ENCODE results near the gene LRRTM4. TPM values are rescaled to one million over a fixed set of nuclear protein-coding genes. Genes with fewer than 3 reads are reported as not detected.
A peak's percentile ranks its signal among the peaks of the same experiment; 100 is the strongest.

The LRRTM4 gene
- total RNA-seq (2014; rRNA removed; shearing (Covaris generic)), result 3.6 and 5.7 TPM in 2 replicates

GRCh38 chr2:77521931-77522470 lies at the start of gene LRRTM4:
LRRTM4 (minus strand) TSS chr2:77522376.
- DNase-seq, result no peak
- Histone ChIP-seq H3K36me3 (replicated peaks; ENCODE audit: control insufficient read depth, insufficient read depth, low read length) (no peaks in the 10 kb centered on the region), H3K4me3 (ENCODE audit: insufficient read depth, low read depth, low read length) (no peak within 1 kb of the TSS)

GRCh38 chr2:77571545-77571944 lies 49.4 kb upstream of the LRRTM4 start:
- no peaks in the 10 kb centered on the region for H3K36me3 ChIP-seq (replicated peaks; ENCODE audit: control insufficient read depth, insufficient read depth, low read length)
- DNase-seq, result no peak
- no peaks in the 10 kb centered on the region for H3K27me3 ChIP-seq (ENCODE audit: control insufficient read depth, insufficient read depth, low read length)
- no peak overlapping the region for H3K4me3 ChIP-seq (ENCODE audit: insufficient read depth, low read depth, low read length)

More at GRCh38 chr2:77521931-77522470, at the start of gene LRRTM4:
- no peaks in the 10 kb centered on the region for H3K27me3 ChIP-seq (ENCODE audit: control insufficient read depth, insufficient read depth, low read length)

GRCh38 chr2:77567723-77568122 lies 45.5 kb upstream of the LRRTM4 start:
- DNase-seq, result no peak
- H3K4me3 ChIP-seq (ENCODE audit: insufficient read depth, low read depth, low read length), result no peak overlapping the region
- H3K36me3 ChIP-seq (replicated peaks; ENCODE audit: control insufficient read depth, insufficient read depth, low read length), result no peaks in the 10 kb centered on the region
- no peaks in the 10 kb centered on the region for H3K27me3 ChIP-seq (ENCODE audit: control insufficient read depth, insufficient read depth, low read length)

DNA sequence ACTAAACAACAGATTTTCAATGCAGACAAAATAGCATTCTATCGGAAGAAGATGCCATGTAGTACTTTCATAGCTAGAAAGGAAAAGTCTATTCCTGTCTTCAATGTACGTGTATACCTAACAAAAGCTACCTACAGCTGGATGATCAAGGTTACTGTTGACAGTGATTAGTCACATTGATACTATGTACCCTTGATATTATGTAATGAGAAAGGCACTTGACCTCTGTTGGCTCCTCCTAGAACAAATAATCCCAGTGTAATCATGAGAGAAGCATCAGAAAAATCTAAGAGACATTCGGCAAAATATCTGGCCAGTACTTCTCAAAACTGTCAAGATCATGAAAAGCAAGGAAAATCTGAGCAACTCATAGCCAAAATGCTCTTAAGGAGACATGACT lies 44.4 kb upstream of the LRRTM4 start:
- Histone ChIP-seq H3K27me3 (ENCODE audit: control insufficient read depth, insufficient read depth, low read length) (no peaks in the 10 kb centered on the region), H3K4me3 (ENCODE audit: insufficient read depth, low read depth, low read length) (no peak overlapping the region), H3K36me3 (replicated peaks; ENCODE audit: control insufficient read depth, insufficient read depth, low read length) (no peaks in the 10 kb centered on the region)
- DNase-seq, result no peak

DNA sequence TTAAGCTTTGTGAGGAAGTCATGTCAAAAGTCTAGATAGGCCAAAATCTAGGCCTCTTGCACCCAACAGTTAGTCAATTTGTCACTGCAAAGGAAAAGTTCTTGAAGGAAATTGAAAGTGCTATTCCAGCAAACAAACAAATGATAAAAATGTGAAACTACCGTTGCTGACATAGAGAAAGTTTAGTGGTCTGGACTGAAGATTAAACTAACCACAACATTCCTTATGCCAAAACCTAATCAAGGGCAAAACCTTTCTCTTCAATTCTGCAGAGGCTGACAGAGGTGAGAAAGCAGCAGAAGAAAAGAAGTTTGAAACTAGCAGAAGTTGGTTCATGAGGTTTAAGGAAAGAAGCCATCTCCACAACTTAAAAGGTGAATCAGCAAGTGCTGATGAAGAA lies 44.0 kb upstream of the LRRTM4 start:
- no peak for DNase-seq
- Histone ChIP-seq H3K27me3 (ENCODE audit: control insufficient read depth, insufficient read depth, low read length) (no peaks in the 10 kb centered on the region), H3K4me3 (ENCODE audit: insufficient read depth, low read depth, low read length) (no peak overlapping the region), H3K36me3 (replicated peaks; ENCODE audit: control insufficient read depth, insufficient read depth, low read length) (no peaks in the 10 kb centered on the region)

- H3K4me3 ChIP-seq (ENCODE audit: insufficient read depth, low read depth, low read length), result no peak overlapping the region
- no peaks in the 10 kb centered on the region for H3K27me3 ChIP-seq (ENCODE audit: control insufficient read depth, insufficient read depth, low read length)
- DNase-seq, result no peak
- H3K36me3 ChIP-seq (replicated peaks; ENCODE audit: control insufficient read depth, insufficient read depth, low read length), result no peaks in the 10 kb centered on the region
These were observed 30.8 kb upstream of the LRRTM4 start for GRCh38 chr2:77552956-77553355.

DNA sequence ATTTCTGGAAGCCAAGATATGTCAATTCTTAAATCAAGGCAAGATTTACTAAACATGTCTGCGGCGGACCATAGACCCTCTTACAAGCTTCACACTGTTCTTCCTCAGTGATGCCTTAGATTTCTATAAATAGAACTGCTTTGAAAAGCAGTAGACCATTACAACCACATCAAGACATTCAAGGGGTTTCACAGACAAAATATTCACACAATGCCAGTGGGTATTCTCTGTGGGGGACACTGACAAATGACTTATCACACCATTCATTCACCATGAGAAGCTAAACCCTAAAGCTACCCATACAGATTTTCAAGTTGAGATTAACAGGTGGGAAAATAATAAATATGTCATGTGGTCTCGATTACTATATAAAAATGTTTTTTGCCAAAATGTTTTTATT lies 15.9 kb upstream of the LRRTM4 start:
- Histone ChIP-seq H3K4me3 (ENCODE audit: insufficient read depth, low read depth, low read length) (no peak overlapping the region), H3K36me3 (replicated peaks; ENCODE audit: control insufficient read depth, insufficient read depth, low read length) (no peaks in the 10 kb centered on the region), H3K27me3 (ENCODE audit: control insufficient read depth, insufficient read depth, low read length) (no peaks in the 10 kb centered on the region)
- no peak for DNase-seq

DNA sequence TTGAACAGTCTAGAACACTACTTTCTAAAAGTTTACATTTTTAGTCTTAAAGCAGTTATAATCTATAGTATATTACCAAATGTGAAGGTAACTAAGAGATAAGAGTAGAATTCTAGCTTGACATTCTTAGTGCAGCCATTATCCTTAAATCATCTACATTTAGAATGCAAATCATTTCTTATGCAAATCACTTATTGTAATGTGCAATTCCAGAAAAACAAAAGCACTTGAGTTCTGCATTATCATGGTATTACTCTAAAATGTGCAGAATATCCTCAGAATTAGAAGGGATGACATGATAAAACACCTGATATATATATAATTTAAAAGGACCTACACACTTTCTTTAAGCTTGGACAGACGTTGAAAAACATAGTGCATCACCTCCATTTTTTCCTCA lies 712 bp upstream of the LRRTM4 start:
- H3K4me3 ChIP-seq (ENCODE audit: insufficient read depth, low read depth, low read length), result no peak overlapping the region
- no peaks in the 10 kb centered on the region for H3K36me3 ChIP-seq (replicated peaks; ENCODE audit: control insufficient read depth, insufficient read depth, low read length)
- DNase-seq, result no peak
- H3K27me3 ChIP-seq (ENCODE audit: control insufficient read depth, insufficient read depth, low read length), result no peaks in the 10 kb centered on the region

GRCh38 chr2:77521548-77521891 lies 656 bp downstream of the LRRTM4 start:
- H3K27me3 ChIP-seq (ENCODE audit: control insufficient read depth, insufficient read depth, low read length), result no peaks in the 10 kb centered on the region
- H3K36me3 ChIP-seq (replicated peaks; ENCODE audit: control insufficient read depth, insufficient read depth, low read length), result no peaks in the 10 kb centered on the region
- peak; percentile 5 for DNase-seq
- H3K4me3 ChIP-seq (ENCODE audit: insufficient read depth, low read depth, low read length), result no peak overlapping the region

- Histone ChIP-seq H3K36me3 (replicated peaks; ENCODE audit: control insufficient read depth, insufficient read depth, low read length) (no peaks in the 10 kb centered on the region), H3K27me3 (ENCODE audit: control insufficient read depth, insufficient read depth, low read length) (no peaks in the 10 kb centered on the region), H3K4me3 (ENCODE audit: insufficient read depth, low read depth, low read length) (no peak overlapping the region)
- no peak for DNase-seq
These were observed 1.3 kb downstream of the LRRTM4 start for GRCh38 chr2:77520641-77521547.

DNA sequence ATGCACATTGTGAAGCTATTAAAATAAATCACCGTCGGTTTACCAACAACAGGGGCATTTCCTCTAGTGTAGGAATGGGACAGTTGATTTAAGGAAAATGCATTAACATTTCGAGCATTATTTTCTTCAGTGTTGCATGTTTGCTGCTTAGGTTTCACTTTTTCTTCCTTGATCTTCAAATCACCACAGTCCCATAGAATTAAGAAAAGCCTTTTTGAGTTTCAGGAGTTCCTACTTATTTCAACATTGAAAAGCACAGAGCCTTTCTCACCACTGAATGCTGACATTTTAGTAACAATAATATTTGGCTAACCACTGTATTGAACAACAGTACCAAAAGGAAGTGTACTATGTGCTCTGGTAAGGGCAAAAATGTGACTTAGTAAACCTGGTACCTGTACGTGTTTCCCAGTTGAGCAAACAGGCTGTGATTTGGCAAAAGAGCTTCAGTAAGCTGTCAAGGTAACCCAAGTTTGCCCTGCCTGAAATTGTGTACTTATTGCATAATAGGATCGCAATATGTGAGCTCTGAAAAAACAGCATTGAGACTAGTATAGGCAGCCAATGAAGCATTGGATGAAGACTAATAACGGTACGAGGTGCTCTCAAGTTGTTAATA lies 2.2 kb downstream of the LRRTM4 start:
- Histone ChIP-seq H3K4me3 (ENCODE audit: insufficient read depth, low read depth, low read length) (no peak overlapping the region), H3K36me3 (replicated peaks; ENCODE audit: control insufficient read depth, insufficient read depth, low read length) (no peaks in the 10 kb centered on the region), H3K27me3 (ENCODE audit: control insufficient read depth, insufficient read depth, low read length) (no peaks in the 10 kb centered on the region)
- no peak for DNase-seq

DNA sequence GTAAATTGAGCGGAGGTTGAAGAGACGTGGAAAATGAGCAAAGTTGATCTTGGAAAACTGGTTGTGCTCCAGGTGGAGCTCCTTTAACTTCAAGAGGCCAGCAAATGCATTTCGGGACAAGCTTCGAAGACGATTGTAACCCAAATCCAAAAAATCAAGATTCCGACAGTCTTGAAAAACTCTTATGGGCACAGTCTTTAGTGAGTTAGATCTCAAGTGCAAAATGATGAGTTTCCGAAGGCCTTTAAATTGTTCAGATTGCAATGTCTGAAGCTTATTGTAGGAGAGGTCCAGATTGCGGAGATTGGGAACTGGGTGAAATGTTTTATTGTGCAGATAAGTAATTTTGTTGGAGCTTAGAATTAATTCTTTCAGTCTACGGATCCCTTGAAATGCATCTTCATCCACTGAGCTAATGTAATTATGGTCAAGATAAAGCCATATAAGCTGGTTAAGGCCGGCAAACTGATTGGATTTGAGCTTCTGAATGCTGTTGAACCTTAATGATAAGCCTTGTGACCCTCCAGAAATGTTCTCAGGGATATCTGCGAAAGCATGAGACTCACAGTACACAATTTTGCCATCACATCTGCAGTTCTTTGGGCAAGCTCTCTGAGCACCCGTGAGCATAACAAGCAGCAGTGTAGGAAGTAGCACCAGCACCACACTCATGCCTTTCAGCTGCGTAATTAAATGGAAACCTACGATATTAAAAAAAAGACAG lies 2.9 kb downstream of the LRRTM4 start:
- no peak overlapping the region for H3K4me3 ChIP-seq (ENCODE audit: insufficient read depth, low read depth, low read length)
- no peaks in the 10 kb centered on the region for H3K36me3 ChIP-seq (replicated peaks; ENCODE audit: control insufficient read depth, insufficient read depth, low read length)
- no peaks in the 10 kb centered on the region for H3K27me3 ChIP-seq (ENCODE audit: control insufficient read depth, insufficient read depth, low read length)
- no peak for DNase-seq

GRCh38 chr2:77518311-77518710 lies 3.9 kb downstream of the LRRTM4 start:
- Histone ChIP-seq H3K27me3 (ENCODE audit: control insufficient read depth, insufficient read depth, low read length) (no peaks in the 10 kb centered on the region), H3K36me3 (replicated peaks; ENCODE audit: control insufficient read depth, insufficient read depth, low read length) (no peaks in the 10 kb centered on the region), H3K4me3 (ENCODE audit: insufficient read depth, low read depth, low read length) (no peak overlapping the region)
- DNase-seq, result no peak

DNA sequence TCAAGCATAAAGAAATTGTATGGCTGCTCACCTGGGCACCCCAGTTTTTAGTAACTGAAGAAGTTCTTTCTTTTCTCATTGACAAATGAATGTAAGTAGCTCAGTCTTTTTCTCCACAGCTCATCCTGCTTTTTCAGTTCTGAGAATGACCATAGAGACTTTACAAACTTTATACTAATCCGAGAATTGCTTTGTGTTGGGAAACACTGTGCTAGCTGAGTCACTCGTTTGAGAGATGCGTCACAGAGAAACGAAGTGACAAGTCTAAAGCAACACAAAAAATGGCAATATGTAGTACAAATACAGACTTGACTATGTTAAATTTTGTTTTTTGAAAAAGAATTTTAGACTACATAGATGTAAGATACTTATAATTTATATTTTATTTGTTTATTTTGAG lies 9.0 kb downstream of the LRRTM4 start:
- Histone ChIP-seq H3K36me3 (replicated peaks; ENCODE audit: control insufficient read depth, insufficient read depth, low read length) (no peaks in the 10 kb centered on the region), H3K4me3 (ENCODE audit: insufficient read depth, low read depth, low read length) (no peak overlapping the region)

More for the DNA sequence above, 9.0 kb downstream of the LRRTM4 start:
- no peak for DNase-seq
- no peaks in the 10 kb centered on the region for H3K27me3 ChIP-seq (ENCODE audit: control insufficient read depth, insufficient read depth, low read length)
